HEK293T (cell line): ENCODE results near the gene ZNF709.
"Not testable (repeated sequence)": the region's sequence is repeated elsewhere in the genome, so short reads cannot be mapped to it uniquely, and the experiment has no call there.

Source experiments
- CTCF ChIA-PET: fragments of 350-600 bp; formaldehyde crosslinking; extraction: SDS; loops from one replicate; lab custom pipeline; 2021; ENCODE audit warnings: antibody characterized with exemption, inconsistent platforms; lab: Yijun Ruan, JAX
- POLR2A ChIA-PET: fragments of 350-600 bp; formaldehyde crosslinking; extraction: SDS; loops from one replicate; lab custom pipeline; 2020; ENCODE audit warnings: antibody characterized with exemption, inconsistent platforms; lab: Yijun Ruan, JAX
- DNase-seq: peaks from one replicate; pipeline ENCODE4 v3.0.0; 2012; ENCODE audit warnings: mixed read lengths; ENCODE audit errors: extremely low spot score
- ARNT ChIP-seq: fragments of 450-650 bp; IDR thresholded peaks from 2 replicates; pipeline ENCODE4 v1.6.1; 2017; ENCODE audit warnings: mild to moderate bottlenecking
- BHLHE40 ChIP-seq: fragments of 450-650 bp; IDR thresholded peaks from 2 replicates; pipeline ENCODE4 v1.6.1; 2016; ENCODE audit warnings: mild to moderate bottlenecking, moderate library complexity, borderline replicate concordance
- CTBP1 ChIP-seq: fragments of 450-650 bp; IDR thresholded peaks from 2 replicates; pipeline ENCODE4 v1.6.1; 2016; ENCODE audit warnings: borderline replicate concordance
- ELF4 ChIP-seq: fragments of 450-650 bp; IDR thresholded peaks from 2 replicates; pipeline ENCODE4 v1.6.1; 2017; ENCODE audit warnings: antibody characterized with exemption
- FOXA1 ChIP-seq: fragments of 450-650 bp; IDR thresholded peaks from 2 replicates; pipeline ENCODE4 v1.6.1; 2016; ENCODE audit warnings: mild to moderate bottlenecking
- FOXK2 ChIP-seq: fragments of 450-650 bp; IDR thresholded peaks from 2 replicates; pipeline ENCODE4 v1.6.1; 2016; ENCODE audit warnings: mild to moderate bottlenecking
- FOXM1 ChIP-seq: fragments of 450-650 bp; IDR thresholded peaks from 2 replicates; pipeline ENCODE4 v1.6.1; 2017; ENCODE audit warnings: mild to moderate bottlenecking, borderline replicate concordance
- HDGF ChIP-seq: fragments of 450-650 bp; IDR thresholded peaks from 2 replicates; pipeline ENCODE4 v1.6.1; 2017; ENCODE audit warnings: antibody characterized with exemption, borderline replicate concordance
- L3MBTL2 ChIP-seq: fragments of 450-650 bp; conservative IDR thresholded peaks from 2 replicates; pipeline ENCODE4 v1.6.1; 2016; ENCODE audit warnings: mild to moderate bottlenecking
- LEF1 ChIP-seq: fragments of 450-650 bp; IDR thresholded peaks from 2 replicates; pipeline ENCODE4 v1.6.1; 2017; ENCODE audit warnings: mild to moderate bottlenecking, borderline replicate concordance
- NFRKB ChIP-seq: fragments of 450-650 bp; IDR thresholded peaks from 2 replicates; pipeline ENCODE4 v1.6.1; 2016; ENCODE audit warnings: mild to moderate bottlenecking, moderate library complexity
- SP1 ChIP-seq: fragments of 450-650 bp; IDR thresholded peaks from 2 replicates; pipeline ENCODE4 v1.6.1; 2017
- SUZ12 ChIP-seq: fragments of 450-650 bp; IDR thresholded peaks from 2 replicates; pipeline ENCODE4 v1.6.1; 2016; ENCODE audit warnings: mild to moderate bottlenecking
- TARDBP ChIP-seq: fragments of 450-650 bp; IDR thresholded peaks from 2 replicates; pipeline ENCODE4 v1.6.1; 2016
- ZNF384 ChIP-seq: fragments of 450-650 bp; IDR thresholded peaks from 2 replicates; pipeline ENCODE4 v1.6.1; 2016
- TF ChIP-seq, protein P1 (sequence below): fragments of 450-650 bp; IDR thresholded peaks from 2 replicates; pipeline ENCODE4 v1.6.1; 2016

ZNF709 gene

DNA sequence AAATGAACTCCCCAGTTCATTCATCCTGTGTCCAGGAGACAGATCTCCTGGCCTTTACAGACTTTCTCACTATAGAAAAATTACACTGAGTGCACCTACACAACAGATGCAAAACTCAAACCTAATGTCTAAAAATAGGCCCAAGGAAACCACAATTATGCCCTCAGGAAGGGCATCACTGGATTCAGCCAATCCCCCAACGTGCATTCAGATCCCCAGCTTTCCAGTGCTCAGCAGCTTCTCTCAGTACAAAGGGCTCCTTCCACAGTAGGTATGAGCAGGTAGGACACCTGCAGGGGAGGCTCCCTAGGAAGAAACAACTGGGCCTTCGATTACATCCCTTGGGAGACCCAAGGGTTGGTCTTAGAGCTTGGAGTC is 2.1 kb downstream of the ZNF709 start:
- TF ChIP-seq FOXM1 (no peak), CTBP1 (no peak), L3MBTL2 (no peak), NFRKB (no peak), ZNF384 (no peak), BHLHE40 (no peak), HDGF (no peak), SUZ12 (no peak), SP1 (no peak), ELF4 (no peak), TARDBP (no peak), FOXK2 (no peak), ARNT (no peak), LEF1 (no peak), FOXA1 (no peak)
- TF ChIP-seq, protein P1, sequence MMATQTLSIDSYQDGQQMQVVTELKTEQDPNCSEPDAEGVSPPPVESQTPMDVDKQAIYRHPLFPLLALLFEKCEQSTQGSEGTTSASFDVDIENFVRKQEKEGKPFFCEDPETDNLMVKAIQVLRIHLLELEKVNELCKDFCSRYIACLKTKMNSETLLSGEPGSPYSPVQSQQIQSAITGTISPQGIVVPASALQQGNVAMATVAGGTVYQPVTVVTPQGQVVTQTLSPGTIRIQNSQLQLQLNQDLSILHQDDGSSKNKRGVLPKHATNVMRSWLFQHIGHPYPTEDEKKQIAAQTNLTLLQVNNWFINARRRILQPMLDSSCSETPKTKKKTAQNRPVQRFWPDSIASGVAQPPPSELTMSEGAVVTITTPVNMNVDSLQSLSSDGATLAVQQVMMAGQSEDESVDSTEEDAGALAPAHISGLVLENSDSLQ: no peak
- no peak for DNase-seq
- ChIA-PET POLR2A (no interaction called here), CTCF (no interaction called here)

DNA sequence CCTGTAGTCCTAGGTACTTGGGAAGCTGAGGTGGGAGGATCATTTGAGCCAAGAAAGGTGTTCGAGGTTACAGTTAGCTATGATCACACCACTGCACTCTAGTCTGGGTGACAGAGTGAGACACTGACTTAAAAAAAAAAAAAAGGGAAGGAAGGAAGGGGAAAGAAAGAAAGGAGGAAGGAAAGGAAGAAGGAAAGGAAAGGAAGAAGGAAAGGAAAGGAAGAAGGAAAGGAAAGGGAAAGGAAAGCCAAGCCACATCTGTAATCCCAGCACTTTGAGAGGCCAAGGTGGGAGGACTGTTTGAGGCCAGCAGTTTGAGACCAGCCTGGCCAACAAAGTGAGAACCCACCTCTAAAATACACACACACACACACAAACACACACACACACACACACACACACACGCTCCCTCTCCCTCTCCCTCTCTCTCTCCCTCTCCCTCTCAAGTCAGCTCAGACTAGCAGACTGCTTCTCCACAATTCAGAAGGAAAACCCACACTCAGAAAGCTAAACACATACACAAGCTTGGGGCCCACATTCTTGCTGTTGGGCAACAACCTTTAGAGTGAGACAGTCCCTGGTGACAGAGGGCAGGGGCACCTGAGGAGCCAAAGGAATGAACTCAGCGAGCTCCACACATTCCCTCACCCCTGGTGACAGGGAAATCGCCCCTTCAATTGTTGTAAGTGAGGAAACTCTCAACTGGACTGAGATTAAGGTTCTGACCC is 2.7 kb downstream of the ZNF709 start:
- no peak for DNase-seq
- ChIA-PET POLR2A (no interaction called here), CTCF (no interaction called here)
- no peak for TF ChIP-seq BHLHE40
- no peak for TF ChIP-seq FOXA1
- TF ChIP-seq, protein P1: no peak
- TF ChIP-seq NFRKB: no peak
- no peak for TF ChIP-seq ELF4
- no peak for TF ChIP-seq HDGF
- TF ChIP-seq L3MBTL2: no peak
- no peak for TF ChIP-seq ZNF384
- no peak for TF ChIP-seq SUZ12
- TF ChIP-seq FOXM1: no peak
- no peak for TF ChIP-seq SP1
- no peak for TF ChIP-seq CTBP1
- no peak for TF ChIP-seq ARNT
- no peak for TF ChIP-seq TARDBP
- no peak for TF ChIP-seq LEF1
- no peak for TF ChIP-seq FOXK2

DNA sequence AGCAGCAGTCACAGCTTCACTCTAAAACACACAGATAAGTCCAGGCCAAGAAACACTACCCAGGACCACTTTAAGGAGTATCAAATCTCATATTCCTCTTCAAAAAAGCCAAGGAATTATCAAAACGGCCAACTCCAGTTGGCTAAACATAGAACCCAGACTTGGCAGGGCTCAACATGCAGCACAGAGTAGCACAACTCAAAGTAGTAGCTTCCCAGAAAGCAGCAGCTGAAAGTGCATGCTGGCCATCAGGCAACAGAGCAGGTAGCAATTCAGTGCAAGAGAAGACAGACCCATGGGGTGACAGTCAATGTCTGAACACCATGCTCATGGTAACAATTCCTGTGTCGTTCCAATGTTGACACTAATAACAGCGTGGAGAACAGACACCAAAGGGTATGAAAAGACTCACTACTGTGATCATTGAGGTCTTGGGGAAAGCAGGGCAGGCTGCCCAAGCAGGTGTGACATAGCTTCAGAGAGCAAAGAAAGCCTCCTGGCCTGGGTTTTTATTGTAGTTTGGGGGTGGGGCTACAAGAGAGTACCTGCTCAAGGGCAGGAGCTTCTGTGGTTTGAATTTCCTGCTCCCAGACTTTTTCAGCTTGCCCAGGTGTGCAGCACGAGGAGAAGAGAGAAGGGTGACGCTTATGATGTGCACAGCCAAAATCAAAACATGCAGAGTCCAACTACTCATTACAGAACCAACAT is 6.2 kb downstream of the ZNF709 start:
- DNase-seq: no peak
- CTCF ChIA-PET: no interaction called here
- POLR2A ChIA-PET: interaction anchor here (1.1 kb wide), 1 partner anchor 17 kb away, joined by 5 read pairs; no protein-coding TSS in a partner anchor
- TF ChIP-seq FOXA1: no peak
- TF ChIP-seq CTBP1: no peak
- TF ChIP-seq FOXM1: no peak
- TF ChIP-seq SP1: no peak

DNA sequence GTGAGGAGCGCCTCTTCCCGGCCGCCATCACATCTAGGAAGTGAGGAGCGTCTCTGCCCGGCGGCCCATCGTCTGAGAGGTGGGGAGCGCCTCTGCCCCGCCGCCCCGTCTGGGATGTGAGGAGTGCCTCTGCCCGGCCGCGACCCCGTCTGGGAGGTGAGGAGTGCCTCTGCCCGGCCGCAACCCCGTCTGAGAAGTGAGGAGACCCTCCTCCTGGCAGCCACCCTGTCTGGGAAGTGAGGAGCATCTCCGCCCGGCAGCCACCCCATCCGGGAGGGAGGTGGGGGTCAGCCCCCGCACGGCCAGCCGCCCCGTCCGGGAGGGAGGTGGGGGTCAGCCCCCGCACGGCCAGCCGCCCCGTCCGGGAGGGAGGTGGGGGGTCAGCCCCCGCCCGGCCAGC is 17.0 kb downstream of the ZNF709 start:
- CTCF ChIA-PET, POLR2A ChIA-PET, DNase-seq: not testable (repeated sequence)

DNA sequence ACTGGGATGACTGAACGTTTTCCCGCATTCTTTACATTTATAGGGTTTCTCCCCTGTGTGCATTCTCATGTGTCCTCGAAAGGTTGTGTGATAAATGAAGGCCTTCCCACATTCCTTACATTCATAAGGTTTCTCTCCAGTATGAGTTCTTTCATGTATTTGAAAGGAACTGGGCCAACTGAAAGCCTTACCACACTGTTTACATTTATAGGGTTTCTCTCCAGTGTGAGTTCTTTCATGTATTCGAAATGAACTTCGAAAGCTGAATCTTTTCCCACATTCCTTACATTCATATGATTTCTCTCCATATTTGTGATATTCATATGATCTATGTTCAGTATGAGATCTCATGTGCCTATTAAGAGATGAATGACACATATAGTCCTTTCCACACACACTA is 19.4 kb downstream of the ZNF709 start:
- TF ChIP-seq ARNT: no peak
- TF ChIP-seq, protein P1: no peak
- TF ChIP-seq SUZ12: no peak
- TF ChIP-seq SP1: no peak
- no peak for TF ChIP-seq HDGF
- POLR2A ChIA-PET: no interaction called here
- CTCF ChIA-PET: no interaction called here
- DNase-seq: no peak

DNA sequence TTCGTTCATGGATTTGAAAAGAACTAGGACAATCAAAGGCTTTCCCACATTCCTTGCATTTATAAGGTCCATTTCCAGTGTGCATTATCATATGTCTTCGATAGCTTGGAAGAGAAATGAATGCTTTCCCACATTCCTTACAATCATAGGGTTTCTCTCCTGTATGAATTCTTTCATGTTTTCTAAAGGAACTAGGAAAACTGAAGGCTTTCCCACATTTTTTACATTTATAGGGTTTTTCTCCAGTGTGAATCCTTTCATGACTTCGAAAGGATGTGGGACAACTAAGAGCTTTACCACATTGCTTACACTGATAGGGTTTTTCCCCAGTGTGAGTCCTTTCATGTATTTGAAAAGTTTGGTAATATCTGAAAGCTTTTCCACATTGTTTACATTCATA is 19.8 kb downstream of the ZNF709 start:
- no peak for TF ChIP-seq TARDBP
- TF ChIP-seq, protein P1: no peak
- no peak for TF ChIP-seq FOXK2
- no peak for TF ChIP-seq ZNF384
- no peak for TF ChIP-seq BHLHE40
- TF ChIP-seq ELF4: no peak
- no peak for TF ChIP-seq SUZ12
- TF ChIP-seq SP1: no peak
- TF ChIP-seq ARNT: no peak
- TF ChIP-seq LEF1: no peak
- CTCF ChIA-PET: no interaction called here
- POLR2A ChIA-PET: no interaction called here
- no peak for DNase-seq

DNA sequence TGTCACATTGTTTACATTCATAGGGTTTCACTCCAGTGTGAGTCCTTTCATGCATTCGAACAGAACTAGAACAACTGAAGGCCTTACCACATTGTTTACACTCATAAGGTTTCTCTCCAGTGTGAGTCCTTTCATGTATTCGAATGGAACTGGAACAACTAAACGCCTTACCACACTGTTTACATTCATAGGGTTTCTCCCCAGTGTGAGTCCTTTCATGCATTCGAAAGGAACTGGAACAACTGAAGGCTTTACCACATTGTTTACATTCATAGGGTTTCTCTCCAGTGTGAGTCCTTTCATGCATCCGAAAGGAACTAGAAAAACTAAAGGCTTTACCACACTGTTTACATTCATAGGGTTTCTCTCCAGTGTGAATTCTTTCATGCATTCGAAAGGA is 20.5 kb downstream of the ZNF709 start:
- CTCF ChIA-PET, POLR2A ChIA-PET, DNase-seq: not testable (repeated sequence)
